Forelimb muscle (tissue), 1 donor: ENCODE data around the gene RALGAPA2. TPM values are rescaled to one million over a fixed set of nuclear protein-coding genes. Genes with fewer than 3 reads are reported as not detected.

Source experiments
- DNase-seq: peaks from one replicate; pipeline ENCODE4 v3.0.0-alpha.2; 2013; ENCODE audit warnings: low read depth
- polyA plus RNA-seq: library from polyadenylated mRNA; unstranded; fragments of 120-200 nt; gene quantifications from one replicate; pipeline ENCODE4 v1.2.1, GENCODE V29; 2013; ENCODE audit not compliant: insufficient read length

RALGAPA2 gene
- polyA plus RNA-seq, 1 donor: 8.0 TPM

DNA sequence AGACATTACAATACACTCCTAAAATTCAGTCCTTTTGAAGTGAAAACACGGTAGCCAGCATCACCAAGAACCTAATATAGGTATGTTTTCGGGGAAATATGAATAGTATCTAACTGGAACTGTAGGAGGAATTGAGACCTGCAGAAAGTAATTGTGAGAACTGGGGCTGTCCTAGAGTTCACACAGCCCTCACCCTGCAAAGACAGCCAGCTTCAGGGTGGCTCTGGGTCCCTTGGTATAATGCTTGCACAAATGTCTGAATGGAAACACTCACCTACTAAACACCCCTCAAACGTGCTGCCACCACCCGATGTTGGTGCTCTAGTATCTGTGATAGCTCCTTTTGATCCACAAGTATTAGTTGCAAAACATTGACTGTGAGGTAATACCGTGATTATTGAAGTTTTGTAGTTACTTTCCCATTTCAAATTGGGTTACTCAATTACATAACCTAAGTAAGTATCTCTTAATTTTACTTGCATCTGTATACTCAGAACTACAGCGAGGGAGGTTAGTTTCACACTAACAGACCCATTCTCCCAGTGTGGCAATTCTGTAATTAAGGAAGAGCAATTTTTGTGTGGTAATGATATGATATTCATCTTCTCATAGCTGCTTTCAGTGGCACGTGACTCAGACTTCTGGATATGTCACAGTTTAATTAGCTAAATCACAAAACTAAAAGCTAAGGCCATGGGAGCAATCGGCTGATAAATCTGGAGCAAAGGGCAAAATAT, 215.0 kb downstream of the RALGAPA2 start:
- no peak for DNase-seq

DNA sequence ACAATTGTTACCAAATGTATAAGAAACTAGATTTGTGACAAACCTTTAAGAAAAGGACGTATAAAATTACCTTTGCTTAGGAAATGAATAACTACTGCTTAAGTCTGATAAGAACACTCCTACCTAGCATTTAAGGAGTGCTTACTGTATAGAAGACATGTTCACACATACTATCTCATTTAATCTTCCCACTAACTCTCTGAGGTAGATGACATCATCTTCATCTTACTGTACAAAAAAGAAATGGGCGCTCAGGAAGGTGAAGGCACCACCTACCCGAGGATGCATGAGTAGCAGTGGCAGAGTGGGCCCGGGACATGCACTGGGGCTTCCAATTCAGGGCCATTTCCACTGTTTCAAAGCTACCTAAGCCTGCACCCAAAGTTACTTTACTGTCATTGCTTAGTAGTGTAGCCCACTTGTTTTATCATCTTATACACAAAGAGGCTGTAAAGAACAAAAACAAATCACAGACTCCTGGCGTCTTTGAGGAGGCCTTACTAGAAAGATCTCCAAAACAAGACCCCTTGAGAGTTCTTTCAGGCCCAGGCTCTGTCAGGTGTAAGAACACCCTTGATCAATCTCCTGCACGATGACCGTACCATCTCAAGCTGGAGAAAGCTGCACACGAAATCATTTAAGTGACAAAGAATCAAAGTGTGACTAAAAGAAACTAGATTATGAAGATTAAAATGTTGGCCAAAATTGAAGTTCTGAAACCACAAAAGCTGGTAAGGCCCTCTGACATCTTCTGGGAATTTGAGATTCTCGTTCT, 216.5 kb downstream of the RALGAPA2 start:
- no peak for DNase-seq

- no peak for DNase-seq
Measured at GRCh38 chr20:20493701-20494100, 218.7 kb downstream of the RALGAPA2 start.

DNA sequence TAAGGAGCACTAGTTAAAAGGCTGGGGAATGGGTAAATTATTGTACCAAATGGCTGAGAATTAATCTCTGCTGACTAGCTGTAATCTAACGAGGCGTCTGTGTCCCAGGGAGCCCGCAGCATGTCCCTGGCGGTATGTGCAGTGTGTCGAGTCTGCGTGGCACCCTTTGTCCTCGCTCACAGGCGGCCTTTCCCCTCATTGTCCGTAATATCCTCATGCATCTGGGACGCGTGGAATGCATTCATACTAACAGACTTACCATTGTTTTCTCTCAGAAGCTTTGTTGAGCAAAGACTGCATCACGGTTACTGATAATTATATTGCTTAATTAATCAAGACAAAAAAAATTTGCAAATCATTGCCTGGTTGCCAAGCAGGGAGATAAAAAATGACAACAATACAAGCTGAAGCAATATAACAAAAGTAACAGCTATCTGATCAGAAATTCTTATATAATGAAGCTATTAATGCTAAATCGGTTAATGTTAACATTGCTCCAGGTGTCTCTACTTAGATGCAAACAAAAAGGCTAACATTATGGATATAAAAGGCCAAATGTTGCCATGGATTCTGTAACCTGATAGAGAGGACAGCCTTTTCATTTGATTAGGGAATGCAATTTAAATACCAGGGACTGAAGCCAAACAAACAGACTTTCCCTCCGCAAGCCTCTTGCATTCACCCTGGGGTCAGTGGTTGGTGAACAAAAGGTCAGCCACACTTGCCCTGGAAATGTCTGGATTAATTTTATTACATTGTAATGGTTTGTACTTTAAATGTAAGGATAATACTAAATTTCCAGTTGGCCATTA, 219.7 kb downstream of the RALGAPA2 start:
- DNase-seq: no peak

DNA sequence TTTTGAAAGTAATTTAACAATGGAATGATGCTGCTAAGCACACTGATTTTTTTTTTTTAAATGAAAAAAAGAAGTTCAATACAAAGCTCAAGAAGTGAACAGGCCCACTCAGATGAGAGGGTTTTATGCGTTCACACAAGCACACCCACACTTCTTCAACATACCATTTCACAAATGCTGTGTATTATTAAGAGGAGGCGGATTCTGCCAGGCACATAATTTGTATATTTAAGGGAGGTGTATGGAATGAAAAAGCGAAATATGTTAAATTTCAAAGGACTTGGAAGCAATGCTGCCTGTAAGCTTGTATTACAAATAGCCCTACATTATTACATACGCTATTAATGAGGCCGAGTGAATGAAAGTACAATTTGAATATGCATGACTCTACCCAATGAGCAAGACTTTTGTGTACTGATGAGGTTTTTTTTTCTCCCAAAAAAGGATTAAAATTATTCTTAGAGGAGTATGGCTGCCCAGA, 220.6 kb downstream of the RALGAPA2 start:
- no peak for DNase-seq

- DNase-seq: no peak
Measured at GRCh38 chr20:20491110-20491783, 221.2 kb downstream of the RALGAPA2 start.

DNA sequence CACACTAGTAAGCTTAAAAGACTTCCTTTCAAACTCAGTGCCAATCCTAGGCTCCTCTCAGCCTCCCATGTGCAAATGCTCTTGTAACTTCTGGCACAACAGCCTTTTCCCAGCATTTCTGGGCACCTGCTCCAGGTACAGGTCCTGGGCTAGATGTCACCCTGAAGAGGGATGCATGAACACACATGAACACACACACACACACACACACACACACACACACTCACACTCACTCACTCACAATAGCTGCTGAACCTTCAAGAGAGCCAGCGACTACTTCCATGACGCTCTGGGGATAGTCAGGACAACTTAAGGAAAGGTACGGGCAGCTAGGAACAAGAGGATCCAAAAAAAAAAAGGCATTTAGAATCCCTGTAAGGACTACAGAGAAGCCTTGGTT, 221.8 kb downstream of the RALGAPA2 start:
- DNase-seq: no peak

DNA sequence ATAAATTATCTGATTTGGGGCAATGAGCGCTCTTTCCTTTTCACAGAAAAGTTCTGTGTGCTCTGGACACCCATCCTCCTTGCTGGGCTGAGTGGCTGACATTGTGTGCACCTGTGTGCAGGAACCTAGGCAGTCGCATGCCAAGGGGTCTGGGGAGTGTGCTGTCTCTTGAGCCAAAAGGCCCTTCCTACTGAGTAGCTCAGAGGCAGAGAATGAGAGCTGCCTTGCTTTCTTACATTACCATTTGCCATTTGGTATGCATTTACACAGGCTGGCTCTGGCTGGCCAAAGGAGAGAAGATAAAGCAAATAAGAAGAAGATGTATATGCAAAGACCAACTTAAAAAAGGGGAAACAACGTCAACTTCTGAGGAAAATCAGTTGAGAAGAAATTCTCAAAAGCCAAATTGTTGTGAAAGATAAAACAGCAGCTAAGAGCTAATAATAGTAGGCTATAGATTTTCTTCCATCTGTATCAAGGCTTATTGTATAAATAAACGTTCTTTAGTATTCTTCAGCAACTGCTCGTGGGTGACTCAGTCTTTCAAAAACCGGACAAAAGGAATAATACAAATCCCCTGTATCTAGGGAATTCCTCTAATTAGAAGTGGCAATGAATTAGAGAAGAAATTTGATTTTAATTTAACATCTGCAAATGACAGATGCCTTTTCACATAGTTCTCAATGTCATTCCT, 222.6 kb downstream of the RALGAPA2 start:
- no peak for DNase-seq

DNA sequence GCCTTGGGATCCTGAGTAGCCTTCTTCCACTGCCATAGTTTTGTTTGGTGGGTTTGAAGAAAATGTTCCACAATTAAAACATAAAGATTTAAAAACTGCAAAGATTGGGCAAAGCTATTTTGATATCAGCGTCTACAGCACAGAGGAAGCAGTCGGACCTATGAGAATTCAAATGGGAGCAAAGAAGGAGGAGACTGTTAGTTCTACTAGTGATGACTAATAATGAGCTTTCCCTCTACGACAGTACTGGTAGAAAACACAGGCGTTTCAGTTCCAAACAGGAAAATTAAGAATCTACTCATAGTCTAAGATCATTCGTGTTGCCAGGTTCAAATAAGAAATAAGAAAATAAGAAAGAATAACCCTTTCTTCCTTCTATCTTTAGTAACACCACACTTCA, 223.4 kb downstream of the RALGAPA2 start:
- no peak for DNase-seq

GRCh38 chr20:20488388-20488787, 224.1 kb downstream of the RALGAPA2 start:
- no peak for DNase-seq

GRCh38 chr20:20487811-20488210, 224.6 kb downstream of the RALGAPA2 start:
- DNase-seq: no peak

DNA sequence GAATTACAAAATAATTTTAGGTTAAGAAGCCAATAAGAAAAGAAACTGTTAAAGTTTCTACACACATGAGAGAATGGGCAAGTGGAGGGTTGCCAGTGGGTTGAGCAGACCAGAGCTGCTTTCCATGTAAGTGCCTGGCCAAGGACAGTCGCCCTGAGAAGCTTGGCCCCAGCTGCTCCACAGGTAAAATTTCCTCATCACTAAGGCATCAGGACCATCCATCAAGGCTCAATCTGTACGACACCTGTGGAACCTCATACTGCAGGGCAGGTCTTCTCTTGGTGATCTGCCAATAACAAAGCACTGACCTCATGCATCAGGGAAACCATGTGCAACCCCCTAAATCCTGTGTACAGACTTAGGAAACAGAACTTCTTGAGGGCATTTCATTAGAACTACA, 229.1 kb downstream of the RALGAPA2 start:
- DNase-seq: no peak

DNA sequence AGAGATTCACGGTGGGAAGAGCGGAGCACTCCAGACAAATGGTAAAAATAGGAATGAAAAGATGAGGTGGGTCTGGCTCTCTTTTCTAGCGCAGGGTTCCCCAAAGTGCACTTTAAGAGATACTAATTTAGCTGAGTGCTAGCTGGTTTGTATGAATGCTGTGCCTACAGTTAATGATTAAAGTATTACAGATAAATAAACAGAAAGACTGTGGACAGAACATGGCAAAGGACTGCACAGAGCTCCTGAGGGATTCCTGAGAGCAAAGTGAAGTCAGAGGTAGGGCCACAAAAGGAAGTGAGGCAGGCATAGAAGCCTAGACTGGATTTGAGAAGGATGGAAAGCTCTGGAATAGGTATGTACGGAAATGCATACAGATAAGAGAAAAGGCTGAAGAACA, 230.0 kb downstream of the RALGAPA2 start:
- DNase-seq: no peak

DNA sequence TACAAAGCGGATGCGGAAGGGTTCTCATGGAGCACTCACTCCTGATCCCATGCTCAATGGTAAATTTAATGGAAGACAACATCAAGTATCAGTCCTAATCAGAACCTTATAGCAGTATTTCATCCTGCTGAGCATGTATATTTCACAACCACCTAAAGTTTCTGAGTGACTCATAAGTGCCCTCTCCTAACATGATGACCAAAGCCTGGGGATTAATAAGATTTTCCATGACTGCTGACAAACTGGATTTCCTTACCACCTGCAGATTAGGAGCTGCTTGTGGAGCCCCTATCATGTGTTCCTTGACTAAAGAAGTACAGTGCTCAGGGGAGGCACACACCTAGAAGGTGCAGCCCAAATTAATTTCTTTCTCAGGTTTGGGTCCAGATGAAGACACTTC, 231.8 kb downstream of the RALGAPA2 start:
- DNase-seq: no peak

- DNase-seq: no peak
Measured at GRCh38 chr20:20480126-20480525, 232.3 kb downstream of the RALGAPA2 start.

GRCh38 chr20:20477444-20478041, 234.9 kb downstream of the RALGAPA2 start:
- no peak for DNase-seq

DNA sequence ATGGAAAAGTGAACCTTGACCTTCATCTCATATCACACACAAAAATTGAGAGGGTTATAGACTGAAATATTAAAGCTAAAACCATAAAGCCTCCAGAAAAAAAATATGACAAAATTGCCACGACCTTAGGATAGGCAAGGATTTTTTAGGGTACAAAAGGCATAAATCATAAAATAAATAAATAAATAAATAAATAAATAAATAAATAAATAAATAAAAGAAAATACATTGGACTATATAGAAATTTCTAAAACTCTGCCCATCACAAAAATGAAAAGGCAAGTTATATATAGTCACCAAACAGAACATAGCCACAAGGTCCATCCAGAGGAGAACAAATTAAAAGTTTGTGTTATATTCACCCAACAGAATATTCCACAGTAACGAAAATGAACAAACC, 235.9 kb downstream of the RALGAPA2 start:
- no peak for DNase-seq

DNA sequence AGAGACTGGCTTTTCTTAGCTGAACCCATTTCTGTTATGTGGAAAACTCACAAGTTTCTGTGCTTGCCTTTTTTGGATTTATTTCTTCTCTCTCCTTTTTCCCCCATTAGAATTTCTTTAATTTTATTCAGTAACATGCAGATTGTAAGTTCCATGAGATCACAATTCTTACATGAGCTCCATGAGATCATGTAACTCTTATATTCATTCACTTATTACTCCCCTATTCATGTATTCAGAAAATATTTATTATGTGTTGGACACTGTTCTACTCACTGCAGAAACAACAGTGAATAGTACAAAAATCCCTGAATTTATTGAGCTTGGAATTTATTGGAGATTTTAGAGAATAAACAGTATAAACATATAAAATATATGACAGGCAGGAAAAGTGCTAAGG, 238.8 kb downstream of the RALGAPA2 start:
- no peak for DNase-seq

DNA sequence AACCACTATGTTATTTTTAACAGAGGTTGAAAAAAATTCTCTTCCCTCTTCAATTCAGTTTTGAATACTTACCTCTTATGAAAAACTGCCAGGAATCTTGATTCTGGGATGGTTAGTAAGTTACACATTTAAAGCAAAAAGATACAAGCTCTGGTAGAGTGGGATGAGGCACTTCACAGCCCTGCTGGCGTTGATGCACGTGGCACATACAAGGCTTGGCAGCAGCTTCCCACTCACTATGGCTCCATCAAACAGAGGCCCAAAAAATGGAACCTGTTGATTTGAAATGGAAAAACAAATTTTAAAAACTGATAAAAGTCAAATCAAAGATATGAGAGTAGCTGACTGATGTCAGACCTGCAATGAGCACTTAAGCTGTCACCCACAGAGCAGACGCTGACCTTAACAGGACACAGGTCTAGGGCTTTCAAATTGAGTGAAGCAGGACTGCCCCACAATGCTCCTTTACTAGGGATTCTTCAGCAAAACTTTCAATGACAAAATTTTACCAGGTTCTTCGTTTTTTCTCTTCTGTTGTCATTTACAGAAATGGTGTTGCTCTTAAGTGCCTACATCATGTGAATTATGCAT, 239.7 kb downstream of the RALGAPA2 start:
- no peak for DNase-seq

DNA sequence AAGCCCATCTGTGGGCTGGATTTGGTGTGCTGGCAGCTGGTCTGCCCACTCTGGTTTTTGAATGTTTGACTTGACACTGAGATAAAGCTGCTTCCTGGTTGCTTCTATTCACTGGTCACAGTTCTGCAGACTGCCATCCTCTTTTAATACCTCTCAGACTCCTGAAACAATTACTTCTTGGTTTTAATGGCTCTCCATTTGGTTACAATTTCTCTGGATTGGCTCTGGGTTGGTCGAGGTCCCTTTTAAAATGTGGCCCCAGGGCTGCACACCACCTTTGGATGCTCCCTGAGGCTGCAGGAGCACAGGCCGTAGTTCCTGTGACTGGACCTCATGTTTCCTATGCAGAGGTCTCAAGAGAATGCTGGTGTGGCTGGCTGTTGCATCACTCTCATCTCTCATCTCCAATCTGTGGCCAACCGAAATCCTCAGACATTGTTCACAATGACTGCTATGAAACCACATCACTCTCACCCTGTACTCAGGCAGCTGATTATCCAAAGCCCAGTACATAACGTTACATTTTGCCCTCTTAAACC, 246.0 kb downstream of the RALGAPA2 start:
- no peak for DNase-seq
